Lung (tissue), 12 donors: Measurements from ENCODE around the gene NEO1. TPM values are rescaled to one million over a fixed set of nuclear protein-coding genes. Genes with fewer than 3 reads are reported as not detected.

ENCODE experiments used
- ATAC-seq: fragments of 200-7000 bp; cut with Tn5 transposase; one replicate; pipeline ENCODE4 v1.9.1; 2020; ENCODE audit warnings: moderate number of reproducible peaks; ENCODE audit not compliant: insufficient read depth, low FRiP score
- DNase-seq, 3 donors: peaks; one replicate each; pipeline ENCODE4 v3.0.0-alpha.2; 2013 to 2017
- H3K27ac ChIP-seq, 2 donors: one replicate each; pipeline ENCODE4 v1.5.1; 2013; ENCODE audit warnings: mild to moderate bottlenecking in 2 of 2, moderate library complexity in 2 of 2, control low read depth in 1 of 2, inconsistent platforms in 1 of 2, low read depth in 1 of 2, low read length in 1 of 2
- H3K27me3 ChIP-seq, 3 donors: one replicate each; pipeline ENCODE4 v1.5.1; 2013; ENCODE audit warnings: low read length in 2 of 3; ENCODE audit not compliant: control insufficient read depth in 3 of 3, insufficient read depth in 3 of 3
- H3K36me3 ChIP-seq, 4 donors: one replicate each; pipeline ENCODE4 v1.5.1; 2013; ENCODE audit warnings: low read length in 4 of 4, mild to moderate bottlenecking in 1 of 4, moderate library complexity in 1 of 4; ENCODE audit not compliant: control insufficient read depth in 4 of 4, insufficient read depth in 4 of 4
- H3K4me1 ChIP-seq, 5 donors: one replicate each; pipeline ENCODE4 v1.5.1; 2013; ENCODE audit warnings: low read length in 5 of 5, mild to moderate bottlenecking in 2 of 5, moderate library complexity in 1 of 5; ENCODE audit not compliant: control insufficient read depth in 5 of 5, insufficient read depth in 5 of 5
- H3K4me3 ChIP-seq: one replicate; pipeline ENCODE4 v1.5.1; 2013; ENCODE audit warnings: mild to moderate bottlenecking, control low read depth, moderate library complexity
- H3K9ac ChIP-seq, 2 donors: one replicate each; pipeline ENCODE4 v1.5.1; 2013; ENCODE audit warnings: low read length in 2 of 2, control low read depth in 1 of 2; ENCODE audit not compliant: insufficient read depth in 1 of 2
- H3K9me3 ChIP-seq, 4 donors: one replicate each; pipeline ENCODE4 v1.5.1; 2013; ENCODE audit warnings: low read length in 3 of 4, mild to moderate bottlenecking in 1 of 4, moderate library complexity in 1 of 4; ENCODE audit not compliant: control insufficient read depth in 4 of 4, insufficient read depth in 3 of 4
- CTCF ChIP-seq: IDR thresholded peaks from 2 replicates; pipeline ENCODE4 v1.5.1; 2012; ENCODE audit warnings: mild to moderate bottlenecking; ENCODE audit errors: control extremely low read depth, extremely low read depth
- WGBS, 2 donors: extraction: QIAGEN DNeasy Blood & Tissue Kit; methylation state at CpG; one replicate each; pipeline ENCODE4 v1.1.7; 2013; 5-methylcytosine and 5-hydroxymethylcytosine counted together
- polyA plus RNA-seq, 2 donors: library from polyadenylated mRNA; stranded (reverse); fragments of 200-250 nt; gene quantifications; one replicate each; pipeline ENCODE4 v1.2.1, GENCODE V29; 2013
- total RNA-seq, 2 donors: library from RNA; depleted of rRNA in 1 of 2; stranded (reverse); fragments of >200 nt in 1 of 2; gene quantifications; one replicate each; pipeline ENCODE4 v1.2.1, GENCODE V29; 2014 to 2021
- donor health status: control.
- donor health status: control.
- donor health status: Bipolar disorder and iron deficiency.
- donor health status: healthy.
- donor health status: DM: yes; HTN: yes; CAD: no.

NEO1 gene
- total and polyA plus RNA-seq, 4 donors: 6.9 to 70.8 (median 16.5) TPM

DNA sequence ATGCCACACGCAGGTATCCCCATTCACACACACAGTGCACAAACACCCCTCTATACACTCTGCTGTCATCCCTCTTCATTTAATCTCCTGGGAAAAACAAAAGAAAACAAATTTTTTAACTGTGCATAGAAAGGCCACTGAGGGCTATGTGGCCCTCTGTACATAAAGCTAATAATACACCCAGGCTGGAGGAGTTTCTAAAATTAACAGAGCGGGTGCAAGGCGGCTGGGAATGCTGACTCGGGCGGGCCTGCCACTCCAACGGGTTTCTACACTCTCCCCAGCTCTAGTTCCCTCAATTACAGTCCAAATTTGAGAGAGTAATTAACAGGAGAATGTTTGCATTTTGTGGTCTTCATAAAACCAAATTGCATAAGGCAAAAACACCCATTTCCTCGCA is 293.4 kb downstream of the NEO1 start:
- WGBS, 2 donors: 86 to 93% methylated on average over 7 of the region's 7 CpGs
- no peak for TF ChIP-seq CTCF
- no peaks in the 10 kb centered on the region for H3K36me3 ChIP-seq
- H3K27ac ChIP-seq: no peak overlapping the region
- no peak overlapping the region for H3K9ac ChIP-seq
- no peak overlapping the region for H3K4me3 ChIP-seq
- ATAC-seq (no peak), DNase-seq (no peak)
- peaks cover 0 to 7% (median 0%) of the 10 kb centered on the region in 4 donors for H3K9me3 ChIP-seq
- peaks cover 0 to 2% (median 0%) of the 10 kb centered on the region in 3 donors for H3K27me3 ChIP-seq
- peaks cover 0 to 6% (median 0%) of the 10 kb centered on the region in 5 donors for H3K4me1 ChIP-seq

DNA sequence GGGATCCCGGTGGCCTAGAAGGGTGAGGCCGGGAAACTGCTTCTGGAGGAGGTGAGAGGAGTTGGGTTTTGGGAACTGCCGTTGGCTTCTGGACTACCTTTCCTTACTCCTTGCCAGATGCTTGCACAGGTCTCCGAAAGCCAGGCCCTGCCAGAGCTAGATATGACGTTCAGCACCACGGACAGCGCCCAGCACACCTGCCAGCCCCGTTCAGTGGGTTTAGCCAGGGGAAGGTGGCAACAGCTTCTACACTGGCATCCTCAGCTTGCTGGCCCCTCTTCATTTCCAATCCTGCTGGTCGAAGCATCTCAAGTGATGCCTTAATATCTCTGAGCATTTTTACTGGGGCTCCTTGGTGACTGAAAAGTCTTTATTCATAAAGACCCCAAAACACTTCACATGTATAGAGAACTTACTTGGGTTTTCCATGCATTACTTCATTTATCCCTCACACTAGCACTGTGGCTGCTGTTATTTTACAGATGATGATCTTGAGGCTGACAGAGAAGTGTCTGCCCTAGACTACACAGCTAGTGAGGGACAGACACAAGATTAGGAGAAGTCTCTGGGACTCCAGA is 294.6 kb downstream of the NEO1 start:
- DNase-seq (peak; percentile 50 to 74 (median 72)), ATAC-seq (no peak)
- Histone ChIP-seq H3K9me3 (peaks cover 0 to 7% (median 0%) of the 10 kb centered on the region in 4 donors), H3K27me3 (peaks cover 0 to 2% (median 0%) of the 10 kb centered on the region in 3 donors), H3K9ac (no peak overlapping the region), H3K4me1 (peaks cover 0 to 6% (median 0%) of the 10 kb centered on the region in 5 donors), H3K27ac (no peak overlapping the region), H3K36me3 (no peaks in the 10 kb centered on the region), H3K4me3 (no peak overlapping the region)
- no peak for TF ChIP-seq CTCF
- WGBS, 2 donors: 28 to 30% methylated on average over 9 of the region's 9 CpGs

- no peaks in the 10 kb centered on the region for H3K9me3 ChIP-seq
- H3K4me1 ChIP-seq: peaks cover 0 to 6% (median 0%) of the 10 kb centered on the region in 5 donors
- no peaks in the 10 kb centered on the region for H3K36me3 ChIP-seq
- no peak for TF ChIP-seq CTCF
- H3K4me3 ChIP-seq: no peak overlapping the region
- H3K27ac ChIP-seq: no peak overlapping the region
- ATAC-seq: no peak
- no peak overlapping the region for H3K9ac ChIP-seq
- no peak for DNase-seq
- no peaks in the 10 kb centered on the region for H3K27me3 ChIP-seq
Observed at GRCh38 chr15:73349191-73349590, 296.9 kb downstream of the NEO1 start.

GRCh38 chr15:73352082-73352481 is 299.8 kb downstream of the NEO1 start:
- TF ChIP-seq CTCF: no peak
- DNase-seq (peak in 1 of 3 donors; percentile 31), ATAC-seq (no peak)
- Histone ChIP-seq H3K9me3 (no peaks in the 10 kb centered on the region), H3K4me3 (no peak overlapping the region), H3K36me3 (no peaks in the 10 kb centered on the region), H3K4me1 (peaks cover 0 to 2% (median 0%) of the 10 kb centered on the region in 5 donors), H3K27me3 (peaks cover 0 to 2% (median 0%) of the 10 kb centered on the region in 3 donors), H3K27ac (no peak overlapping the region), H3K9ac (no peak overlapping the region)
- WGBS, 2 donors: 64 to 84% methylated on average over 10 of the region's 10 CpGs
